ENCODE data around the gene FRMPD2.
"Not testable (repeated sequence)": the region's sequence is repeated elsewhere in the genome, so short reads cannot be mapped to it uniquely, and the experiment has no call there.

The FRMPD2 gene

GRCh38 chr10:48232717-48233447 is 41.6 kb downstream of the FRMPD2 start:
- DNase-seq: no peak

GRCh38 chr10:48231699-48232315 is 42.7 kb downstream of the FRMPD2 start:
- no peak for DNase-seq

GRCh38 chr10:48231178-48231577 is 43.3 kb downstream of the FRMPD2 start:
- DNase-seq: no peak

- no peak for DNase-seq
Measured at GRCh38 chr10:48227213-48227612, 47.3 kb downstream of the FRMPD2 start.

GRCh38 chr10:48224979-48225560 is 49.4 kb downstream of the FRMPD2 start:
- no peak for DNase-seq

GRCh38 chr10:48224296-48224695 is 50.2 kb downstream of the FRMPD2 start:
- no peak for DNase-seq

GRCh38 chr10:48221814-48222213 is 52.7 kb downstream of the FRMPD2 start:
- DNase-seq: no peak

GRCh38 chr10:48221031-48221430 is 53.5 kb downstream of the FRMPD2 start:
- DNase-seq: not testable (repeated sequence)

GRCh38 chr10:48219194-48219593 is 55.3 kb downstream of the FRMPD2 start:
- no peak for DNase-seq

- no peak for DNase-seq
Measured at GRCh38 chr10:48216744-48217143, 57.8 kb downstream of the FRMPD2 start.

GRCh38 chr10:48216204-48216505 is 58.3 kb downstream of the FRMPD2 start:
- DNase-seq: no peak

GRCh38 chr10:48215486-48216203 is 58.9 kb downstream of the FRMPD2 start:
- no peak for DNase-seq

GRCh38 chr10:48214716-48215485 is 59.6 kb downstream of the FRMPD2 start:
- no peak for DNase-seq

GRCh38 chr10:48213047-48213446 is 61.4 kb downstream of the FRMPD2 start:
- DNase-seq: no peak

GRCh38 chr10:48211777-48212176 is 62.7 kb downstream of the FRMPD2 start:
- DNase-seq: no peak

GRCh38 chr10:48210966-48211365 is 63.5 kb downstream of the FRMPD2 start:
- DNase-seq: no peak

GRCh38 chr10:48210391-48210790 is 64.1 kb downstream of the FRMPD2 start:
- no peak for DNase-seq

- DNase-seq: no peak
Measured at GRCh38 chr10:48209241-48209640, 65.3 kb downstream of the FRMPD2 start.

GRCh38 chr10:48207853-48208252 is 66.6 kb downstream of the FRMPD2 start:
- DNase-seq: no peak

- DNase-seq: no peak
Measured at GRCh38 chr10:48206482-48207250, 67.8 kb downstream of the FRMPD2 start.

GRCh38 chr10:48205918-48206317 is 68.6 kb downstream of the FRMPD2 start:
- no peak for DNase-seq
